AG08395 (cell line): ENCODE data around the gene SLC4A9.

Experiments used
- DNase-seq: peaks from one replicate; pipeline ENCODE4 v3.0.0; 2012; ENCODE audit warnings: mixed read lengths, low spot score

SLC4A9 gene

GRCh38 chr5:140361901-140362300 lies 1.9 kb downstream of the SLC4A9 start:
- DNase-seq, result no peak

- DNase-seq, result no peak
These were observed 2.3 kb downstream of the SLC4A9 start for GRCh38 chr5:140362311-140362710.

- DNase-seq, result peak; percentile 82
These were observed 3.1 kb downstream of the SLC4A9 start for GRCh38 chr5:140362875-140363630.

- DNase-seq, result no peak
These were observed 3.9 kb downstream of the SLC4A9 start for GRCh38 chr5:140363631-140364471.

GRCh38 chr5:140364472-140364765 lies 4.4 kb downstream of the SLC4A9 start:
- no peak for DNase-seq

- no peak for DNase-seq
These were observed 5.3 kb downstream of the SLC4A9 start for GRCh38 chr5:140365282-140365681.

GRCh38 chr5:140365941-140366340 lies 5.9 kb downstream of the SLC4A9 start:
- DNase-seq, result no peak

- no peak for DNase-seq
These were observed 6.7 kb downstream of the SLC4A9 start for GRCh38 chr5:140366589-140367255.

- no peak for DNase-seq
These were observed 7.4 kb downstream of the SLC4A9 start for GRCh38 chr5:140367256-140368013.

- no peak for DNase-seq
These were observed 11.6 kb downstream of the SLC4A9 start for GRCh38 chr5:140371356-140372151.

- peak; percentile 86 for DNase-seq
These were observed 13.0 kb downstream of the SLC4A9 start for GRCh38 chr5:140372971-140373487.

- no peak for DNase-seq
These were observed 21.4 kb downstream of the SLC4A9 start for GRCh38 chr5:140381351-140381750.

- no peak for DNase-seq
These were observed 22.0 kb downstream of the SLC4A9 start for GRCh38 chr5:140381972-140382371.

GRCh38 chr5:140382866-140383265 lies 22.9 kb downstream of the SLC4A9 start:
- no peak for DNase-seq

- DNase-seq, result no peak
These were observed 23.3 kb downstream of the SLC4A9 start for GRCh38 chr5:140383300-140383699.

- DNase-seq, result no peak
These were observed 28.1 kb downstream of the SLC4A9 start for GRCh38 chr5:140388052-140388451.

GRCh38 chr5:140391312-140391711 lies 31.3 kb downstream of the SLC4A9 start:
- DNase-seq, result peak; percentile 74

- DNase-seq, result no peak
These were observed 31.7 kb downstream of the SLC4A9 start for GRCh38 chr5:140391732-140392131.

GRCh38 chr5:140393738-140394137 lies 33.7 kb downstream of the SLC4A9 start:
- DNase-seq, result no peak

GRCh38 chr5:140398379-140398811 lies 38.4 kb downstream of the SLC4A9 start:
- DNase-seq, result no peak
